ENCODE results near the gene PICK1.

- TF ChIP-seq EZH2 (conservative IDR thresholded peaks at IDR 0.05; ENCODE audit: low read depth, low read length) = no peak
- no peak for TF ChIP-seq ISX (CRISPR knock-in tag; conservative IDR thresholded peaks at IDR 0.05)
- TF ChIP-seq ZNF629 (CRISPR knock-in tag; conservative IDR thresholded peaks at IDR 0.05) = no peak
- TF ChIP-seq MBD4 (IDR thresholded peaks at IDR 0.05; ENCODE audit: borderline replicate concordance, low read length) = no peak
- TF ChIP-seq PHF8 (CRISPR knock-in tag; IDR thresholded peaks at IDR 0.05) = no peak
- no peak for TF ChIP-seq E2F5 (CRISPR knock-in tag; conservative IDR thresholded peaks at IDR 0.05)
- TF ChIP-seq NAIF1 (CRISPR knock-in tag; IDR thresholded peaks at IDR 0.05; ENCODE audit: borderline replicate concordance) = no peak
- TF ChIP-seq CTCF (CRISPR knock-in tag; IDR thresholded peaks at IDR 0.05) = peak; percentile 70
Observed at GRCh38 chr22:38069372-38070249, 12.4 kb downstream of the PICK1 start.

Data from HepG2 (cell line).